ENCODE data around the gene JAK1. TPM values are rescaled to one million over a fixed set of nuclear protein-coding genes. Genes with fewer than 3 reads are reported as not detected.

The JAK1 gene
- total and polyA plus RNA-seq, 2 of the 8 experiments (the other 6 are each of a cell fraction or from before 2014, with no cell fraction given), result 7.8 to 24.5 TPM

- Histone ChIP-seq H2BK120ac (replicated peaks; ENCODE audit: low read depth, low read length) (no peak overlapping the region), H4K91ac (replicated peaks; ENCODE audit: insufficient read length, low read length) (no peak overlapping the region), H3K18ac (ENCODE audit: extremely low read depth, low read length) (no peak overlapping the region), H3K23ac (ENCODE audit: insufficient read length) (no peak overlapping the region), H3K4ac (replicated peaks; ENCODE audit: insufficient read length, low read depth, low read length) (no peak overlapping the region), H4K8ac (ENCODE audit: extremely low read depth, insufficient read depth, low read length) (no peak overlapping the region), H2BK12ac (ENCODE audit: low read depth, low read length) (no peak overlapping the region), H3K14ac (ENCODE audit: insufficient read length) (no peak overlapping the region), H3K56ac (replicated peaks; ENCODE audit: insufficient read length, low read depth, low read length) (no peak overlapping the region), H2BK20ac (ENCODE audit: low read length) (no peak overlapping the region), H2AK5ac (ENCODE audit: low read depth, low read length) (no peak overlapping the region), H3K4me2 (ENCODE audit: insufficient read depth in 1 of 2, low read depth in 2 of 2, low read length in 2 of 2) (no peak overlapping the region), H3K36me3 (ENCODE audit: control insufficient read depth in 2 of 4, insufficient read depth in 4 of 4, low read length in 3 of 4) (no peaks in the 10 kb centered on the region), H3K9ac (replicated peaks in 1 of 4; ENCODE audit: extremely low read depth in 1 of 4, low read depth in 3 of 4, low read length in 3 of 4) (no peak overlapping the region), H3K4me1 (replicated peaks in 1 of 4; ENCODE audit: control insufficient read depth in 3 of 4, insufficient read depth in 4 of 4, low read length in 3 of 4) (no peaks in the 10 kb centered on the region), H4K20me1 (replicated peaks in 1 of 2; ENCODE audit: control insufficient read depth in 1 of 2, insufficient read depth in 2 of 2, low read length in 2 of 2) (peaks cover 0 to 2% of the 10 kb centered on the region in 2 experiments), H4K5ac (ENCODE audit: insufficient read length, low read depth, low read length) (no peak overlapping the region), H3K27ac (ENCODE audit: low read depth, low read length) (no peak overlapping the region), H3K4me3 (ENCODE audit: extremely low read depth in 1 of 4, insufficient read depth in 2 of 4, low read depth in 3 of 4, low read length in 4 of 4) (no peak overlapping the region), H3K23me2 (ENCODE audit: low read depth, low read length) (no peaks in the 10 kb centered on the region), H3K79me2 (ENCODE audit: control insufficient read depth in 1 of 2, insufficient read depth in 2 of 2, low read length in 2 of 2) (peaks cover 0 to 10% of the 10 kb centered on the region in 2 experiments; a peak in 2 of 4 replicates), H2BK15ac (ENCODE audit: low read length) (no peak overlapping the region), H3K79me1 (ENCODE audit: low read depth, low read length) (no peaks in the 10 kb centered on the region), H2AFZ (ENCODE audit: low read length) (no peak overlapping the region), H2BK5ac (ENCODE audit: low read depth, low read length) (no peak overlapping the region), H3K9me3 (ENCODE audit: insufficient read depth in 2 of 2, low read depth in 1 of 2, low read length in 1 of 2) (no peaks in the 10 kb centered on the region), H3K27me3 (replicated peaks in 1 of 4; ENCODE audit: control insufficient read depth in 3 of 4, extremely low read depth in 1 of 4, insufficient read depth in 3 of 4, low read length in 3 of 4) (no peaks in the 10 kb centered on the region)
- TF ChIP-seq JUN (IDR thresholded peaks at IDR 0.05; ENCODE audit: low read depth, low read length) (no peak), FOSL1 (IDR thresholded peaks at IDR 0.05; ENCODE audit: insufficient read depth, low read depth, low read length) (no peak), NRF1 (IDR thresholded peaks at IDR 0.05; ENCODE audit: low read depth, low read length) (no peak), HDAC6 (IDR thresholded peaks at IDR 0.05; ENCODE audit: low read depth, low read length) (no peak), MAFK (IDR thresholded peaks at IDR 0.05; ENCODE audit: low read depth, low read length) (no peak), ATF3 (IDR thresholded peaks at IDR 0.05; ENCODE audit: insufficient read depth, low read depth, low read length) (no peak), BACH1 (IDR thresholded peaks at IDR 0.05; ENCODE audit: low read length) (no peak), RXRA (IDR thresholded peaks at IDR 0.05; ENCODE audit: insufficient read depth, low read depth, low read length) (no peak)
- 88% methylated on average over 6 of the region's 6 CpGs; no CpG with 5 or more reads in 1 of the 2 experiments for WGBS, 2 experiments (ENCODE audit: extremely low coverage in 1 of 2, insufficient coverage in 1 of 2, insufficient read length in 1 of 2, insufficient replicate concordance in 2 of 2, low coverage in 1 of 2, low lambda C conversion rate in 2 of 2, missing lambda C conversion rate in 1 of 2)
- no peak for DNase-seq (ENCODE audit: low read depth in 1 of 2, low spot score in 2 of 2)
- no peak for FAIRE-seq
- POLR2A ChIA-PET (ENCODE audit: partially characterized antibody), result interaction anchor here (1.0 kb wide), 1 partner anchor 16 kb away, joined by 3 read pairs; the partner anchor contains the start of gene JAK1
- CTCF ChIA-PET (ENCODE audit: partially characterized antibody), result interaction anchor here (1.1 kb wide), 1 partner anchor 10 kb away, joined by 3 read pairs; no protein-coding TSS in a partner anchor
These were observed 16.0 kb downstream of the JAK1 start for GRCh38 chr1:64950284-64950809.

All from H1 (cell line).